Fibroblast of the aortic adventitia (primary cell): ENCODE results near the gene VWF. TPM values are rescaled to one million over a fixed set of nuclear protein-coding genes. Genes with fewer than 3 reads are reported as not detected.
"Not testable (repeated sequence)": the region's sequence is repeated elsewhere in the genome, so short reads cannot be mapped to it uniquely, and the experiment has no call there.

ENCODE experiments used
- DNase-seq: peaks from one replicate; pipeline ENCODE4 v3.0.0-alpha.2; 2010; ENCODE audit warnings: low read depth
- H3K4me3 ChIP-seq: 2 replicates; pipeline ENCODE4 v1.5.1; 2011; ENCODE audit warnings: low read depth, mild to moderate bottlenecking, control low read depth, low read length, moderate library complexity
- total RNA-seq: library from RNA; depleted of rRNA; stranded (reverse); fragments of >200 nt; gene quantifications from 2 replicates; pipeline ENCODE4 v1.2.3, GENCODE V29; 2012; ENCODE audit warnings: low replicate concordance
- TF ChIP-seq, protein P1 (sequence below): IDR thresholded peaks from 2 replicates; pipeline ENCODE4 v1.5.1; 2011; ENCODE audit warnings: mild to moderate bottlenecking, low read length, control low read depth, inconsistent platforms; ENCODE audit not compliant: insufficient read depth

VWF gene
- total RNA-seq, 1 donor: 1.4 TPM

DNA sequence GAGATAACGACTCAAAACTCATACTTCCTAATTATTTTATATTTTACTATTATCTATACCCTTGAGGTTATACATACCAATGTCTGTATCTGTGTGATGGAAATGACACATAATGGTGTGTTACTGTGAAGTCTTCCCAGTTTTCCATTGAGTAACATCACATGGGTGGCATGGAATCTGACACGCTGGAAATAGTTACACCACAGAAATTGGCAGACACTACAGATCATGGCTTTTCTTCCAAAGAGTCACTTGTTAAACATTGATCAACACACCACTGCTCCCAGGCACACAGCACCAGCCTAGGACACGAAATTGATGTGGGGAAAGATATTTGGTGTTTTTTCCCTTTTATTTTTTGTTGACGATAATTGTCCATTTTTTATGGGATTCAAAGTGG, 33.0 kb upstream of the VWF start:
- TF ChIP-seq, protein P1, sequence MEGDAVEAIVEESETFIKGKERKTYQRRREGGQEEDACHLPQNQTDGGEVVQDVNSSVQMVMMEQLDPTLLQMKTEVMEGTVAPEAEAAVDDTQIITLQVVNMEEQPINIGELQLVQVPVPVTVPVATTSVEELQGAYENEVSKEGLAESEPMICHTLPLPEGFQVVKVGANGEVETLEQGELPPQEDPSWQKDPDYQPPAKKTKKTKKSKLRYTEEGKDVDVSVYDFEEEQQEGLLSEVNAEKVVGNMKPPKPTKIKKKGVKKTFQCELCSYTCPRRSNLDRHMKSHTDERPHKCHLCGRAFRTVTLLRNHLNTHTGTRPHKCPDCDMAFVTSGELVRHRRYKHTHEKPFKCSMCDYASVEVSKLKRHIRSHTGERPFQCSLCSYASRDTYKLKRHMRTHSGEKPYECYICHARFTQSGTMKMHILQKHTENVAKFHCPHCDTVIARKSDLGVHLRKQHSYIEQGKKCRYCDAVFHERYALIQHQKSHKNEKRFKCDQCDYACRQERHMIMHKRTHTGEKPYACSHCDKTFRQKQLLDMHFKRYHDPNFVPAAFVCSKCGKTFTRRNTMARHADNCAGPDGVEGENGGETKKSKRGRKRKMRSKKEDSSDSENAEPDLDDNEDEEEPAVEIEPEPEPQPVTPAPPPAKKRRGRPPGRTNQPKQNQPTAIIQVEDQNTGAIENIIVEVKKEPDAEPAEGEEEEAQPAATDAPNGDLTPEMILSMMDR: no peak
- no peak for DNase-seq
- no peak overlapping the region for H3K4me3 ChIP-seq

DNA sequence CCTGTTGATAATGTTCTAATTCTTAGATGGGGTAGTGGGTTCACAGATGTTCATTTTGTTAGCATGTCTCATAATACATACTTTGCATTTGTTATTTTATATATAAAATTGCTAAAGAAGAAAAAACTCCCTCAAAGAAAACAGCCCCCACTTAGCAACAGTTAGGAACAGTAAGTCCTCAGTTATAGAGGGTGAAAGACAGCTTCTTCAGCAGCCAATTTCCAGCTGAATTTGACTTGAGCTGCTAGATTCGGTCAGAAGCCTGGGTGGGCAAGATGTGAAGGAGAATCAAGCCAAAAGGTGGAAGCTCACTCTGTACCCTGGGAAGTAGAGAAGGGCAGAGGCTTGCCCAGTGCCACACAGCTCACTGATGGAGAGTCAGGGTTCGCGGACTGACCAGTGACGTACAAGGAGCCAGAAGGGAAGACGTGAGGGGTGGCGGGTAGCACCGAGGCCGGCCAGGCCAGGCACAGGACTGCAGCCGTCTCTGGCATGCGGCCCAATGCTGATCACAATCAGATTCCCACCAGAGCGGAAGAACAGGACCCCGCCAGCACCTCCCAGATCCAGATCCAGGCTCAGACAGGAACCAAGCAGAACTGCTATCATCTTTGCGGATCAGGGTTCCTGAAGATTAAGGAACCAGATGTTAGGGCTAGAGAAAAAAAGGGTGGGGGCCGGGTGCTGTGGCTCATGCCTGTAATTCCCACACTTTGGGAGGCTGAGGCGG, 30.4 kb upstream of the VWF start:
- DNase-seq: no peak
- TF ChIP-seq, protein P1: no peak
- no peak overlapping the region for H3K4me3 ChIP-seq

DNA sequence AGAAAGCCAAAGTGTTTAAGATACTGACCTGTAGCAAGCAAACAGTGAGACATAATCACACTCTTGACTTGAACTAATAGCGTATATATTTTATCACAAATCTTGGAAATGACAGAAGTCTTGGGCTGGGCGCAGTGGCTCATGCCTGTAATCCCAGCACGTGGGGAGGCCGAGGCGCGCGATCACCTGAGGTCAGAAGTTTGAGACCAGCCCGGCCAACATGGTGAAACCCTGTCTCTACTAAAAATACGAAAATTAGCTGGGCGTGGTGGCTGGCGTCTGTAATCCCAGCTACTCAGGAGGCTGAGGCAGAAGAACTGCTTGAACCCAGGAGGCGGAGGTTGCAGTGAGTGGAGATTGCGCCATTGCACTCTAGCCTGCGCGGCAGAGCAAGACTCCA, 24.3 kb upstream of the VWF start:
- DNase-seq: not testable (repeated sequence)

DNA sequence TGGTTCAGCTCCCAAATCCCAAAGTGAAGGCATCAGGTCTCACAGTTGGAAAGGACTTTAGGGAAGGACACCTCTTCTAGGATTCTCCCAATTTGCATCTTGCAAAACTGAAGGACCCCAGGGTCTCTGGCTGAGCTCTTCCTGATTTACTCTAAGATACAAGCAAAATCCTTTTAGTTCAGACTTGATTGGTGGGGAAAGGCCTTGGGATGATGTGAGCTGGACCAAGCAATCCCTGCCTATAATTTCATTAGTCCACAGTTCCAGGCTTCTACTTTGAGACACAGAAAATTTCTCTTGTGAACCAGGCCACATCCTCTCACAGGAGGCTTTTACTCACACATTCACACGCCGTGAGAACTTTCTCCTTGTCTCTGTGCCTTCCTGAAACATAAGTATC, 23.6 kb upstream of the VWF start:
- TF ChIP-seq, protein P1: no peak
- DNase-seq: no peak
- no peak overlapping the region for H3K4me3 ChIP-seq

More for the DNA sequence above, 24.3 kb upstream of the VWF start:
- H3K4me3 ChIP-seq: not testable (repeated sequence)

DNA sequence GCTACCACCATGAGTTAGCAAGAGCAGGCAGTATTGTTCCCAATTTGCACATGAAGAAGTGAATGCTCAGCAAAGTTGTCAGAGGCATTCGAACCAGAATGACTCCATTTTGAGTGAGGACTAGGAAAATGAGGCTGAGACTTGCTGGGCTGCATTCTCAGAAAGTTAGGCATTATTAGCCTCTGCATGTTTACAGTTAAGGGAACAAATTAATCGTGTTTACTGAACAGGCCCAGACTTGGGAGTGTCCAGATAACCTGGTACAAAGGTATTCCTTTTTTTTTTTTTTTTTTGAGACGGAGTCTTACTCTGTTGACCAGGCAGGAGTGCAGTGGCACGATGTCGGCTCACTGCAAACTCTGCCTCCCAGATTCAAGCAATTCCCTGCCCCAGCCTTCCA, 22.5 kb upstream of the VWF start:
- no peak overlapping the region for H3K4me3 ChIP-seq
- TF ChIP-seq, protein P1: no peak
- no peak for DNase-seq

DNA sequence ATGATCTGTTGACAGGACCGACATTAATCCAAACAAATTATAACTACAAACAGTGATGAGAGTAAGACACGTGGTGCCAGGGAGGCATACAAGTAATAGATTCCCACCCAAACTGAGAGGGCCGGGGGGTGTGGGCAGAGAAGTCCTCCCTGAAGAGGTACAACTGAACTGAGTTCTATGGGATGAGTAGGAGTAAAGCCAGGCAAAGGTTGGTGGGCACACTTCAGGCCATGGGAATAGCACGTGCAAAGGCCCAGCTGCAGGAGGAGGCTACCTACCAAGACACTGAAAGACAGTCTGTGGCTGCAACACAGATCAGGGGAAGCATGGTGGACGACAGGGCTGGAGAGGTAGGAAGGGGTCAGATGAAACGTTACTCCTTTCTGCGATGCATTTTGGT, 22.0 kb upstream of the VWF start:
- H3K4me3 ChIP-seq: no peak overlapping the region
- TF ChIP-seq, protein P1: no peak
- no peak for DNase-seq

DNA sequence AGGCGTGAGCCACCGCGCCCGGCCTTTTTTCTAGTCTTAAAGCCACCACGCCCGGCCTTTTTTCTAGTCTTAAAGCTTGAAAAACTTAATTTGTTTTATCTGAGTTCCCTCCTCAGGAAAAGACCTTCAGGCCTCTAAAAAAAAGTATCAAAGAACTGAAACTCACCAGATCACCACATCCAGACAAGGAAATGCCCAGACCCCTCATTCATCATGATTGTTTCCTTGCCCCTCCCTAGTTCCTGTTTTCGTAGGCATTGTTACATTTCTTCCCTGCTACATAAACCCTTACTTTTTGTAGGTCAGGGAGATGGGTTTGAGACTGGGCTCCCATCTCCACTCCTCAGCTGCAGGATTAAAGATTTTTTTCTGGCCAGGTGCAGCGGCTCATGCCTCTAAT, 21.1 kb upstream of the VWF start:
- DNase-seq: no peak
- TF ChIP-seq, protein P1: no peak
- H3K4me3 ChIP-seq: no peak overlapping the region
